Stimulated activated CD8-positive, alpha-beta memory T cell treated with anti-CD3 and anti-CD28 coated beads, Interleukin-4, amount 100 ng/mL, for 24 hours (primary cell): ENCODE measurements around the gene PHACTR3.

Experiments used
- DNase-seq: peaks from one replicate; pipeline ENCODE4 v3.0.0-alpha.2; 2020; ENCODE audit warnings: low read depth

The PHACTR3 gene

DNA sequence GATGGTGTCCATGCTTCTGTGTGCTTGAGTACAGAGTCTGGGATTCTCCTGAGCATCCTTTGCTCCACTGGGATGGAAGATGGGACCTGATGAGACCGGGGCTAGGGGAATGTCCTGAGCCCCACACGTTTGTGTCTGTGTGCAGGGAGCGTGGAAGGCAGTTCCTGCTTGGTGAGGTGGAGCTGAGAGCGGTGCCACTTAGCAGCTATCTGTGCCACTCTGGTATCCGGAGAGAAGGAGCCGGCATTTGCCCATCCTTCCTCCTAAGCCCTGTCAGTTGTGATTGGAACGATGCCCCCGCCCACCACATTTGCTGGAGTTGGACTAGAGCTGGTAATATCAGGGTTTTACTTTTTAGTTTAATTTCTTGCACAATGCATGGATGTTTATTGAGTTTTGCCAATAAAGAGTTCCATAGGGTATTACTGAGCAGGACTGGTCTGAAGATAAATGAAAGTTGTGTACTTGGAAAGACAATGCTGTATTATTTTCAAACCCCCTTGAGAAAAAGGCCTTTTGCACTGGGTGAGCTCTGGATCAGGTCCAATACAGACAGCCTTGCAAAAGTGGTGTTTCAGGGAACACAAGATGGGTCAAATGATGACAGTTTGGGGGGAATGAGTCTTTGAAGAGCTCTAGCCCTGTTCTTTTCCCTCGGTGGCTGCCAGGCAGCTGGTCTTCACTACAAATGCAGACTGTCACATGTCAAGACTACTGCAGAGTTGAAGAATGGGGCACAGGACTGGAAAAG lies 198.3 kb downstream of the PHACTR3 start:
- no peak for DNase-seq

DNA sequence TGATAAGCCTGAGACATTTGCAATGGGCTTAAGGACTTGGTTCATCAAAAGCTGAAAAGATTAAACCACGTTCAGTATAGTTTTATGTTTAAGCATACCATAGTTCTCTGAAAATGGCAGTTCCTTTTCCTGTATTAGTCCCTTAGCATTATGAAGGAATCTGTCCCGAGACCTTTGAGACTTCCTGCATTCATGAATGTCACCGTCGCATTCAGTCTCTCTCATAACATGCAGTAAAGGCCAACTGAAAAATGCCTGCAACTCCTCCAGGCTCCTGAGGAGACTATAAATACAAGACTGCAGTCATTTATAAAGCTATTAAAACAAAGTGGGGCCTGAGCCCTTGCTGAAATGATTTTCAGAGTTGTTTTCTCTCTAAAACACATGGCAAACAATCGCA lies 200.0 kb downstream of the PHACTR3 start:
- DNase-seq: no peak

DNA sequence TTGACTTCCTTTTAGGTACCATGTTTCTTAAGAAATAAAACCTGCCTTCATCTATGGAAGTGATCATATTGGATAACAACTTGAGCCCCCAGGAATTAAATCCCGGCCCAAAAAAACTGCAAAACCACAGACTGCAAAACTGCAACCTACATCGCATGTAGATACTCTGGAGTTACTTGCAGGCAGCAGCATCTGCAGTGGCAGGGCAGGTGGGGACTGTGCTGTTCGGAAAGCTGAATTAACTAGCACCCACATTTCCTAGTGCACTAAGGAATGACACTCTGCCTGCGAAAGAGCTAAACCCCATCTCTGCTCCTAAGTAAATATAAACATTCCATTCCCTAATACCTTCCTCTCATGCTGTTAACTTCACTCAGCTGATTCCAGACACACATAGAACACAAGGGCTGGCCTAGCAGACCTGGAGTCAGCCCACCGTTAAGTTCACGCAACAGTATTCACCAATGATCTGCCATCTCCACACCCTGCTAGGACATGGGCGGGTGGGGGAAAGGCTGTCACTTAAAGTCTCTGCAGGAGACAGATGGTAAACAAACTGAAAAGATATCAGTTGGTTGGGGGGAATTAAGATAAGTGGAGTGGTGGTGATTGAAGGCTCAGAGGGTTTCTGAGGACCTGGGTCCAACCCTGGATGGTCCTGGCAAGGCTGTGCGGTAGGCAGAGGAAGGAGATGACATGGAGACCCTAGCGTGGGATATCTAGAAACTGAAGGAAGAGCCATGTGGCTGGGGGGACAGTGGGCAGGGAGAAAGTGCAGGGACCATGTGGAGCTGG lies 200.7 kb downstream of the PHACTR3 start:
- DNase-seq: no peak

DNA sequence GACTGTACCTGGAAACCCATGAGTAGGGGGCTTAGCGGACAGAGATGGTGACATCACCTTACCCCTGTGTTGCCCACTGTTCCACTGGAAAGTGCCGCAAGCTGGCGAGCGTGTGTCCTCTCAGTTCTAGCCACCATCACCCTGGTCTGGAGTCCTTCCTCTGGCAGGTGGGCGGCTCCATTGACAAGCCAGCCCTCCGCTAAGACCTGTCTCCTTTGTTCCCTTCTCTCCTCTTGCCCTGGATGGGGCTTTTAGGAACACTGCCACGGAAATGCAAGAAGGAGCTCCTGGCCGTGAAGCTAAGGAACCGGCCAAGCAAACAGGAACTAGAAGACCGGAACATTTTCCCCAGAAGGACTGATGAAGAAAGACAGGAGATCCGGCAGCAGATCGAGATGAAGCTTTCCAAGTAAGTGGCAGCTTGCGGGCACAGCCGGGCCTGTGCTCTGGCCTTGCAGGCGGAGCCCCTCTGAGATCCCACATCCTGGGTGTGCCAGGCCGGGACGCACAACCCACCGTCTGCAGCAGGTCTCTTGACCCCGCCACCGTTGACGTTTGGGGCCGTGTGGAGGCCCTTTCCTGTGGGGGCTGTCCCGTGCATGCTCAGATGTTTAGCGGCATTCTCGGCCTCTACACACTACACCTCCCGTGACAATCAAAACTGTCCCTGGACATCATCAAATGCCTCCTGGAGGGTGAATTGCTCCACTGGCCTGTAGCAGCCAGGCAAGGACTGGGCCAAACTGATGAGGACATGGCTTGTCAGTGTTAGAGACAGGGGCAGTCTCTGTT lies 201.6 kb downstream of the PHACTR3 start:
- DNase-seq: no peak

DNA sequence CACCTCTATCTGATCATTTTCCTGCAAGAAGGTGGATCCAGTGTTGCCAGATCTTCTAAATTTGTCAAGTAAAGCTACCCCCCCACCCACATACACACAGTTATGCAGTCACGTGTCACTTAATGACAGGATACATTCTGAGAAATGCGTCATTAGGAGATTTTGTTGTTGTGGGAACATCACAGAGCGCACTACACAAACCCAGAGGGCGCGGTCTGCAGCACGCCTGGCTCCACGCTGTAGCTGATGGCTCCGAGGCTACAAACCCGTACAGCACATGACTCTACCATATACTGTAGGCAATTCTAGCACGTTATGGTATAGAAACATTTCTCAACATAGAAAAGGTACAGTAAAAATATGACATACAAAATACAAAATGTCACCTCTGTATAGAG lies 202.2 kb downstream of the PHACTR3 start:
- no peak for DNase-seq

DNA sequence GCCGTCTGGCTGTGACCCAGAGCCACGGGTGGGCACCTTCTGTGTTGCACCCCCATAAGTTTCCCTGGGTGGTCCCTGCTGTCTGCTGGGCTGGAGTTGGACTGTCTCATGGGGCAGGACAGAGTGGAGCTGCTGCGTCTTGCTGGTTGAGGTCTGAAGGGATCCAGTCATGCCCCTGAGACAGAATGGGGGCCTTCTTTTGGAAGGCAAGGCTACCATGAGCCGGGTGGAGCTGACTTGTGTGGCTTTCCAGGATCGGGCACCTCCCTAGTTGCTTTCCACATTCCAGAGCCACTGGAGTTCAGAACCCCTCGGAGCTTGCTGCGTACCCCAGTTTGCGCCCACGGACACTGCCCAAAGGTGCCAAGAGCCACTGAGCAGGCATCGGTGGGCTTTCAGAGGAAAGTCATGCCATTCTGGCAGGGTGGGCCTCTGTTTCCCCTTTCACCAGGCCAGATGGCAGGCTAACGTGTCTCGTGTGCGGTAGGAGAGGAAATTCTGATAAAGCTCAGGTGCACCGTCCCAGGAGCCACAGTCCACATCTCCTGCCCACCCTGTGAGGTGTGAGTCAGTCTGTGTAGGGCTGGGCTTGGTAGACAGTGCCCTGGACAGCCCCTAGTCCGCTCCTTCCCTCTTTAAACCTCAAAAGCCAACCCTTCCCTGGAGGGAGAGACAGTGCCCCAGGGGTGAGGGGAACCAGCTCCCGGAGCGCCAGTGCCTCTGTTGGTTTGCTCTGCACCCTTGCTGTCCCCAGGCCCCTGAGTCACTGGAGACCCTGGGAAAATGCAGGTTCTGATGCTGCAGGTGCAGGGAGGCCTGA lies 203.8 kb downstream of the PHACTR3 start:
- no peak for DNase-seq

DNA sequence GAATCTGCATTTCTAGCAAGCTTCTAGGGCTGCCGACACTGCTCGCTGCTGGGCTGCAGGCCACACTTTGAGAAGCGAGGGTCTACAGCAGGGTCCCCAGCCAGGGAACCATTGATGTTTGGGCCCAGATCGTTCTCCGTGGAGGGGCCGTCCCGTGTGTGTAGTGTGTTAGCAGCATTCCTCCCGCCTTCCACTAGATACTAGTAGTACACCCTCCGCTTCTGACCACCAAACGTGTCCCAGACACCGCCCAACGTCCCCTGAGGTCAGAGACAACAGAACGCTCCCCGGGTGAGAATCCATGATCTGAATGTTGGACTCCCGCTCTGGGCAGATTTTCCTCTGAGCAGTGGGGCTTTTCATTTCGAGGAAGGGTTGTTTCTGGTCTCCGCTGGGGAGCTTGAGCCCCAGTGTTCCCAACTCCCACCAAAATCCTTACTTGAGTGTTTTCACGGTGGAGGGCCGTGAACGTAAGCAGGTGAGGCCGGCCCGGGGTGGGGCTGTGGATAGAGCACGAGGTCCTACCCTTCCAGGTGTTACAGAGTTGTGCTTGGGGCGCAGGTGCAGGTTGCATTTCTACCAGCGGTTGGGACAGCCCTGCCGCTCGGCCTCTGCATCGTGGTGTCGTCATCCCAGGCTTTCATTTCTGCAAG lies 204.5 kb downstream of the PHACTR3 start:
- DNase-seq: no peak

DNA sequence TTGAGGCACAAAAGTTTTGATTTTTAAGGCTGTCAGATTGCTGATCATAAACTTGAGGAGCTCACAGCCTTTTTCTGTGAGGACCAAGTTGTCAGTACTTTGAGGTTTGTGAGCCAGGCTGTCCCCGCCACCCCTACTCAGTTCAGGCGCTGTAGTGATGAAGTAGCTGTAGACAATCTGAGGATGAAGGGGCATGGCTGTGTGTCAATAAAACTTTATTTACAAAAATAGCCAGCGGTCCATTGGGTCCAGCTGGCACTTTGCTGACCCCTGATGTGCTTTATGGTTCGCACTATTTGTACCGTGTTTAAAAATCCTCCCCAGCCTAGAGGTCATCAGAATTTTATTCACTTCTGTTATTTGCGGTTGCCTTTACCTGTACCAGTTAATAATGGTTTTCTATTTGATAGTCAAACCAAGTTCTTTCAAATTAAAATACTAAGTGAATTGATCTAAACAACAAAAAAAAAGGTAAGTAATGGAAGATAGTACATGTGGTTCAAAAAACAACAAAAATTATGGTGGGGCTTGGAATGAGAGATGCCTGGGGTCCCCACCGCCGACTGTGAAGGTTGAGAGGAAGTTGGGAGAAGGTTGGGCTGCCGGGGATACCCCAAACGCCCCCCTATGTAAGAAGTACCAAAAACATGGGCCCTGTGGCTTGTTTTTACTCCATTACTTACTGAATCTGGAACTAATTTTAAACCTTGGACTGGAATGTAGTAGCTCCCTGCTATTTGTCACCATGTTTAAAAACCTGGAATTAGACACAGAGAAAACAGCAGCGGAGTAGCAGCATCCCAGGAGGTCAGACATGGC lies 205.5 kb downstream of the PHACTR3 start:
- DNase-seq: no peak

DNA sequence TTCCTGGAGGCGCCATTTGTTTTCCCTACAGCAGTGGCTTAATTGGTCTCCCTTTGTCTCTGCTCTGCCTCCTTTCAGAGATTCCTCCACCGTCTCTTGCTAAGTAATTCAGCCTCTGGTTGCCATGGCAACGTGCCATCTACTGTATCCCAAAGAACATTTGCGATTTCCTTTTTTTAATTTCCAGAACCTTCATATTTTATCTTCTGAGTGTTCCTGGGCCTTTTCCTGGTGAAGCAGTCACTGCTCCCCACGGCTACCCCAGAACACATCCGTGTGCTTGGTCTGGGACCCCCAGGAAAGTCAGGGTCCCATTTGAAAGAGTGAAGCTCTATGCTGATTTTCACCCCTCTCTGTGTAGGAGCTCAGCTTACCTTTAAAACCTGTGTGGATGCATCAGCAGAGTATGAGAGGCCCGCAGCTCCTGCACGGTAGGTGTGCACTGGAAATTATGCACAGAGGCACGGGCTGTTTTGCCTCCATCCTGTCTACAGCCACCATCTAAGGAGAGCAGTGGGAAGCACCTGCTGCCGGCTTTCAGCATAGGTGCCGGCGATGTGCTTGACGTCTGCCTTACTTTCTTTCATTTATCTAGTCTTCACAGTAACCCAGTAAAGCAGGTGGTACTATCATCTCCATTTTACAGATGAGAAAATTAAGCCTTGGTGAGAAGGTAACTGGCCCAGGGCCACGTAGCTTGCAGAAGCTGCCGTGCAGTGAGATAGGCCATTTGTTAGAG lies 206.3 kb downstream of the PHACTR3 start:
- no peak for DNase-seq

DNA sequence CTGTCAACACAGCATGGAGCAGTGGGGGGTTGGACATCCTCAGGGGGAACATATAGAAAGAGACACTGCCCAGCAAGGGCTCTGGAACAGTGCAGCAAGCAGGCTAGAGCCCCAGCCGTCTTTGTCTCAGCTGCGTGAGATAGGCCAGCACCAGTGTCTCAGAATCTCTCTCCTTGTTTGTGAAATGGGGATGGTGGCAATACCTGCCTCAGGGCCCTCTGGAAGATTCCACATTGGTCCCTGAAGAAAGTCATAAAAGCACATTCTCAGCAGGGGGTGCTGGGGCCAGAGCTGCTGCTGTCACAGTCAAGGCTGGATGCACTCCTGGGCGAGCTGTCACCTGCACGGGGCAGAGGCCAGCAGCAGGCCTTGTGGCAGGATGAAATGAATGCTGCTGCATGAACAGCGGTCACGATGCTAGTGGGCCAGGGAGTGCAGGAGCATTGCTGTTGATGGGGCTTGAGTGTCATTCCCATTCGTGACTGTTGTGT lies 207.4 kb downstream of the PHACTR3 start:
- DNase-seq: no peak

DNA sequence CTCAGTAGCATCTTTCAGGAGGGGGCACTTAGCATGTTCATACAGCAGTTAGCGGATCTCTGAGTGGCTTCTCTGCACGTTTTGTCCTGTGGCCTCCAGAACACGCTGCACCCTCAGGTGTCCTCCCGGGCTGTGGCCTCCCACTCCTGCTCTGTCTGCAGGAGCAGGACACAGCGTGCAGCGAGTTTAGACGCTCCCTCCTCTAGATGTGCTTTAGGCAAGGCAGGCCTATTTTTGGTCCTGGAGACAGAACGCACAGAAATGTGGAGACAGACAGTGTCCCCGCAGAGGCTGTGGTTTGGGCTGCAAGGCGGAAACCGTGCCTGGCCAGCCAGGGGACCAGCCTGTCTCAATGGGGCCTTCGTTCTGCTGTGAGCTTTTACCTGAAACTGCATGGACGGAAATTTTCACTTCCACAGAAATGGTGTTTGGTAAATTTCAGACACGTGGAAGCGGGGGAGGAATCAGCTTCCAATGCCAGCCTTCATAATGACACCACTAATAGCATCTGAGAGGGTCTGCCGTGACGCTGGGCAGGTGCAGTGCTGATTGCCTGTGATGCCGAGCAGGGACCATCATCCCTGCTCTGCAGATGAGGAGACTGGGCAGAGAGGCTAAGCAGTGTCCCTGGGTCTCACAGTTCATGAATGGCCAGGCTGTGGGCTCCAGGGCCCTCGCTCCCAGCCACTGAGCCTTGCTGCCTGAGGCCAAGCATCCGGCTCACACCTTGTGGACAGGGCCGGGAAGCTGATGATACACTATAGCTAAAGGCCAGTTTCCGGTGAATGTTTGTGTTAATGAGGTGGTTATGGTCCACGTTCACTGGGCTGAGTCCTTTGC lies 208.2 kb downstream of the PHACTR3 start:
- DNase-seq: no peak

DNA sequence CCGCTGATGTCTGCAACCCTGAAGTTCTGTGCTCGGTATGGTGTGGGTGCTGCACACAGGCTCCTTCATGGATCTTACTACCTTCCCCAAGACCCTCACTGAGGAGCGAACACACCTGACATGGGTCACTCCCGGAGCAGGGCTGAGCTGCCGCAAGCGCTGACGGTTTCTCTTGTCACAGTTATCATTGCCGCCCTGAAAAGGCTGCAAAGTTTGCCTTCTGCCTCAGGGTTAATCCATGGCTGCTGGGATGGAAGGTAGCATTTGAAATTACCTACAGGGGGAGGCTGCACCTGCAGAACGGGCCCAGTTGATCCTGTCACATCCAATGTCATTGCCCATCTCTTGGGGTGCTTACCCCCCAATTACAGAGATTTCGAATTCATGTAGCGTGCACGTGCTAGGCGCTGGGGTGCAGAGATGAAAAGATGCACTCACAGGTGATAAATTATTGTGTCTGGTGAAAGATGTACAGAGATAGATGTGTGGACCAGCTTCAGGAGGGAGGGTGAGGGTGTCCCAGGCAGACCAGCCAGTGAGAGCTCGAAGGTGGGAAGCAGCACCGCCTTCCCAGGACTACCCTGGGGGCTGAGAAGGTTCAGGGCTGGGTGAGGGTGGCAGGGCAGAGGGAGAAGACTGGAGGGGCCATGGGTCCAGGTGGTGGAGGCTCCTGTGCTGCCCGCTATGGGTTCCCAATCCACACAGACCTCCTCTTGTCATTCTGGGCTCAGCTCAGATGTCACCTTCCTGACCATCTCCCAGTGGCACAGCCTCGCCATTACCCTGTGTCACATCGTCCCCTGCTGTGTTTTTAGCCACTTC lies 209.0 kb downstream of the PHACTR3 start:
- DNase-seq: no peak

DNA sequence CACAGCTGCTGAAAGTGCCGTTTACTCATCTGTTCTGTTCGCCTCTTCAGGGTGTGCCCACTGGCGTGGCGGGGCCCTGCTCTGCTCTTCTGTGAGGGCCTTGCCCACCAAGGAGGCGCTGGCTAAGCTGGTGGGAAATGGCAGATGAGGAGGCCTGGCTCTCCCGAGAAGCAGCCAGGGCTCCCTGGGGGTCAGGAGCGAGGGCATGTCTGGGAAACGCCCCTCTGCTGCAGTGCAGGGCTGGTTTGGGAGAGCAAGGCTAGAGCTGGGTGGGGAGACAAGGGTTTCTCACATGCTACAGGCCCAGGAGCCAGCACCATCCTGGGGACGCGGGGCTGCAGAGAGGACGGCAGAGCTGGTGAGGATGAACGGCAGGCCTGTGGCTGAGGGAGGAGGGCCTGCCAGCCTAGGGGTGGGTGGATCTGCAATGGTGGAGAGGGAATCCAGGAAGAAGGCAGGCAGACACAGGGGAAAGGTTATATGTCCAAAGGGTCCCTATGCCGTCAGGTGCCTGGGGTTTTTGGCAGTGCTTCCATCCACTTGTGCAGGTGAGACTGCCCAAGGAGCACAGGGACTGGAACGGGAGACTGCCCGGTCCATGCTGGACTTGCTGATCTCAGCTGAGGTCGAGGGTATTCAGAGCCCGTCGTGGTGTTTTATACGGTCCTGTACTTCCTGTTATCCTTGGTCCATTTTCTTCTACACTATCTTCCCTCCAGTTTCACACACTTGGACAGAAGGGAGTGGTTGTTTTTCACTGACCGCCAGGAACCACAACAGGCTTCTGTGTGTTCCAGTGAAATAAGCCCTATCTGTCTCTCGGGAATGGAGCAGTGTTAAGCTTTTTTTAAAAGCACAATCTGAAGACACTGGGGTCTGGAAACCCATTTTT lies 209.9 kb downstream of the PHACTR3 start:
- DNase-seq: no peak

DNA sequence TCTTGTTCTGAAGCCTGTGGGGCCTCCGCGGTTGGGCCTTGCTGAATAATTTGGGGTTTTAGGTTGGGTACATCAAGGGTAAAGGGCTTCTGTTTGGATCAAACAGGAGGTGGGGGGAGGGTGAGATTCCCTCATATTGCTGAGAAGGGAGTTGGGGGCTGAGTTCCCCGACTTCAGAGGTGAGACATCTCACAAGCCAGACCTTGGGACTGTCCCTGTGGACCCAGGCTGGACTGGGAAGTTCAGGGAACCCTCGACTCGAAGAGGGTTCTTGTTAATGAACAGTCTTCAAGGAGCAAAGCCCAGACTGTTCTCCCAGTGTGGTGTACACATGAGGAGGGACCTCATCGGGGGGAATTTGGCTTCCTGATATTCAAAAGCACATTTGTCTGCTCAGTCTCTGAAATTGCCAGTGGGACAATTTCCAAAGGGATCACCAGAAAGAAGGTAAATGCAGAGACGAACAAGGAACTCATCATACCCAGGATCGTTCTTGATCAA lies 210.6 kb downstream of the PHACTR3 start:
- DNase-seq: no peak

DNA sequence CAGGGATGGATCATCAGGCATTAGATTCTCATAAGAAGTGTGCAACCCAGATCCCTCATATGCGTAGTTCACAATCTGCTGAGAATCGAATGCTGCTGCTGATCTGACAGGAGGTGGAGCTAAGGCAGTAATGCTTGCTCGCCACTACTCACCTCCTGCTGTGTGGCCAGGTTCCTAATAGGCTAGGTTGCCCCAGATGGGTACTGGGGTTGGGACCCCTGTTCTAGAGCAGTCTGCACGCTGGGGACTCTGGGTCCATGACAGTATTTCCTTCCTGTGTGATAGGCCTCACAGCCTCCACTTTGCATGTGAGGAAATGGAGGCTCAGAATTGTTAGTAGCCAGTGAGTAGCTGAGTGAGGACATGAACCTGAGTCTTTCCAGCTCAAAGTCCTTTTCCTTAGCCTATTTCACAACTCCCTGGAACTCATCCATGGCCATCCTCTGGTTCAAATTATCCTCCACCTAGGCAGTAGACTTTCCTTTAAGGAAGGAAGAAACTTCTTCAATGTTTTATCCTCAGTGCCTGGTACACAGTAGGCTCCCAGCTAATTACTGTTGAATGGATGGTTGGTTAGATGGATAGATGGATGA lies 211.9 kb downstream of the PHACTR3 start:
- DNase-seq: no peak

DNA sequence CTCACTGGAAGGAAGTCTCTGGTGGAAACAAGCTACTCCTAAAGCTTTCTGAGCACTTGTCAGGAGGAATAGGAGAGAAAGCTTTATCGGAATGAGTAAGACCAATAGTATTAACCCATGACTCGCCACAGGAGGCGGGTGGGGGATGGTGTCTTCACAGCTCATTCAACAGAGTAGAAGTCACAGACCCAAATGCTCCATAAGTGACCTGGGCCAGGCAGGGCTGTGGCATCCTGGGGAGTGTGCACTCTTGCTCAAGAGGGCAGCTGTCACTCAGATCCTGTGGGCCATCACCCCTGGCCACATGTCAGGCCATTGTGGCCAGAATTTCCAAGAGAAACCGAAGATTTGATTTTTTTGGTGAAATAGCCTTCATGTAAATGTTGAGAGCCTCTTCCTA lies 213.1 kb downstream of the PHACTR3 start:
- DNase-seq: no peak
